ENCODE results near the gene RFFL. TPM values are rescaled to one million over a fixed set of nuclear protein-coding genes. Genes with fewer than 3 reads are reported as not detected.
A peak's percentile ranks its signal among the peaks of the same experiment; 100 is the strongest.

The RFFL gene
- total RNA-seq, 1 experiment from 2014 or later: 22.0 TPM

DNA sequence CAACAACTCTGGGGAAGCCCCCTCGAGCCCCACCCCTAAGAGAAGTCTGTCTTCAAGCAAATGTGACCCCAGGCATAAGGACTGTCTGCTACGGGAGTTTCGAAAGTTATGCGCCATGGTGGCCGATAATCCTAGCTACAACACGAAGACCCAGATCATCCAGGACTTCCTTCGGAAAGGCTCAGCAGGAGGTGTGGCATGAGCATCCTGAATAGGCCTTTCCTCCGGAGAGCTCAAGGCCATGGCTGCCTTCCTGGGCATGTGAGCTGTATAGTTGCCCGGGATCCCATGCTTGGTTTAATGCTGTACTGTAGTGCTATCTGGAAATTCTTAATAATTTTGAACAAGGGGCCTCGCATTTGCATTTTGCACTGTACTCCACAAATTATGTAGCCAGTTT, 74.0 kb downstream of the RFFL start:
- Mint-ChIP-seq H3K9me3 (ENCODE audit: unreplicated experiment) (no peaks in the 10 kb centered on the region), H3K4me3 (ENCODE audit: unreplicated experiment) (no peak overlapping the region), H3K4me1 (ENCODE audit: insufficient read depth, unreplicated experiment) (no peaks in the 10 kb centered on the region), H3K27me3 (ENCODE audit: insufficient read depth, unreplicated experiment) (no peaks in the 10 kb centered on the region), H3K36me3 (ENCODE audit: insufficient read depth, unreplicated experiment) (peaks cover 65% of the 10 kb centered on the region), H3K27ac (ENCODE audit: low read depth, unreplicated experiment) (no peak overlapping the region)
- TF ChIP-seq, protein P1, sequence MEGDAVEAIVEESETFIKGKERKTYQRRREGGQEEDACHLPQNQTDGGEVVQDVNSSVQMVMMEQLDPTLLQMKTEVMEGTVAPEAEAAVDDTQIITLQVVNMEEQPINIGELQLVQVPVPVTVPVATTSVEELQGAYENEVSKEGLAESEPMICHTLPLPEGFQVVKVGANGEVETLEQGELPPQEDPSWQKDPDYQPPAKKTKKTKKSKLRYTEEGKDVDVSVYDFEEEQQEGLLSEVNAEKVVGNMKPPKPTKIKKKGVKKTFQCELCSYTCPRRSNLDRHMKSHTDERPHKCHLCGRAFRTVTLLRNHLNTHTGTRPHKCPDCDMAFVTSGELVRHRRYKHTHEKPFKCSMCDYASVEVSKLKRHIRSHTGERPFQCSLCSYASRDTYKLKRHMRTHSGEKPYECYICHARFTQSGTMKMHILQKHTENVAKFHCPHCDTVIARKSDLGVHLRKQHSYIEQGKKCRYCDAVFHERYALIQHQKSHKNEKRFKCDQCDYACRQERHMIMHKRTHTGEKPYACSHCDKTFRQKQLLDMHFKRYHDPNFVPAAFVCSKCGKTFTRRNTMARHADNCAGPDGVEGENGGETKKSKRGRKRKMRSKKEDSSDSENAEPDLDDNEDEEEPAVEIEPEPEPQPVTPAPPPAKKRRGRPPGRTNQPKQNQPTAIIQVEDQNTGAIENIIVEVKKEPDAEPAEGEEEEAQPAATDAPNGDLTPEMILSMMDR (IDR thresholded peaks at IDR 0.05; ENCODE audit: unreplicated experiment): no peak
- CTCF ChIA-PET: interaction anchor here (0.6 to 1.7 kb wide), 2 partner anchors 8 to 238 kb away, joined by 3 to 8 read pairs; partner anchors contain the start of gene LIG3
- intact Hi-C loops (cut with micrococcal nuclease): no loop called here
- no TSS peak for BruUV-seq (replicated peaks)
- POLR2A ChIA-PET: no interaction called here
- DNase-seq (ENCODE audit: unreplicated experiment): no peak

DNA sequence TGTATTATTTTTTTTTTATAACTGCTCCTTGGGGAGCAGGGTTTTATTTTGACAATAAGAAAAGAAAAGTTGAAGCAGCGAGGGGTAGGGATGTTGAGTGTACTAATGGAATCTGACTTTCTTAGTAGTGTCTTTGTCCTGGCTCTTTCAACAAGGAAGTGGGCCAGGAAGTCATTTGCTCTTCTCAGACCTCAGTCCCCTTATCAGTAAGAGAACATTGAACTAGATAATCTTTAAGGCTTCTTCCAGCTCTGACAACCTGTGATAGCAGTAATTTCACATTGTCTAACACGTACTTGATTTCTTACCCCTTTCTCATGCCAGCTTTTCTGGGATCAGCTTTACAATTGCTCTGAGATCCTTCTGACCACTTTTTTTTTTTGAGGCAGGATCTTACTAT, 74.9 kb downstream of the RFFL start:
- H3K27ac Mint-ChIP-seq (ENCODE audit: low read depth, unreplicated experiment): no peak overlapping the region
- CTCF ChIA-PET: interaction anchor here (0.6 kb wide), 3 partner anchors 22 to 719 kb away, joined by 3 to 4 read pairs (median 3); partner anchors contain the start of gene CCL7
- TF ChIP-seq, protein P1 (IDR thresholded peaks at IDR 0.05; ENCODE audit: unreplicated experiment): no peak
- intact Hi-C loops (cut with micrococcal nuclease): no loop called here
- no peak for DNase-seq (ENCODE audit: unreplicated experiment)
- no peaks in the 10 kb centered on the region for H3K4me1 Mint-ChIP-seq (ENCODE audit: insufficient read depth, unreplicated experiment)
- H3K27me3 Mint-ChIP-seq (ENCODE audit: insufficient read depth, unreplicated experiment): no peaks in the 10 kb centered on the region
- no TSS peak for BruUV-seq (replicated peaks)
- H3K36me3 Mint-ChIP-seq (ENCODE audit: insufficient read depth, unreplicated experiment): peaks cover 67% of the 10 kb centered on the region
- no peaks in the 10 kb centered on the region for H3K9me3 Mint-ChIP-seq (ENCODE audit: unreplicated experiment)
- no peak overlapping the region for H3K4me3 Mint-ChIP-seq (ENCODE audit: unreplicated experiment)
- POLR2A ChIA-PET: no interaction called here

DNA sequence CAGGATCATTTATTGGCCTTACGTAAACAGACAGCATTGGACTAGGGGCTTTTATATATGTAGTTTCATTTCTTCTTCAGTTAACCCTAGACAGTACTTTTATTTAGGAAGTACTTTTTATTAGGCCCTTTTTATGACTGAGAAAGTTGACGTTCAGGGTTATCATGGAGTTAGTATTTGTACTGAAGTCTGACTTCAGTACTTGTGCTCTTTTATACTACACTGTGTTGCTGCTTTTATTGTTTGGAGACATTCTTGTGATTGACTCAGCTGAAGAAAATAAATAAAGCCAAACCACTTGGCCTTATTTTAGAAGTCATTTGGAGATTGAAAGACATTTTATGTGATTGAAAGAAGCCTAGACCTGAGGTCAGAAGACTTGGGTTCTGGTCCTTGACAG, 76.3 kb downstream of the RFFL start:
- no peak overlapping the region for H3K4me3 Mint-ChIP-seq (ENCODE audit: unreplicated experiment)
- intact Hi-C loops (cut with micrococcal nuclease): no loop called here
- CTCF ChIA-PET: interaction anchor here (1.4 kb wide), 1 partner anchor 10 kb away, joined by 6 read pairs; no protein-coding TSS in a partner anchor
- peaks cover 10% of the 10 kb centered on the region for H3K4me1 Mint-ChIP-seq (ENCODE audit: insufficient read depth, unreplicated experiment)
- no peaks in the 10 kb centered on the region for H3K27me3 Mint-ChIP-seq (ENCODE audit: insufficient read depth, unreplicated experiment)
- peaks cover 69% of the 10 kb centered on the region for H3K36me3 Mint-ChIP-seq (ENCODE audit: insufficient read depth, unreplicated experiment)
- H3K9me3 Mint-ChIP-seq (ENCODE audit: unreplicated experiment): no peaks in the 10 kb centered on the region
- no peak for DNase-seq (ENCODE audit: unreplicated experiment)
- POLR2A ChIA-PET: interaction anchor here (0.5 kb wide), 2 partner anchors 96 to 127 kb away, joined by 3 read pairs; no protein-coding TSS in a partner anchor
- TF ChIP-seq, protein P1 (IDR thresholded peaks at IDR 0.05; ENCODE audit: unreplicated experiment): no peak
- no TSS peak for BruUV-seq (replicated peaks)
- no peak overlapping the region for H3K27ac Mint-ChIP-seq (ENCODE audit: low read depth, unreplicated experiment)

DNA sequence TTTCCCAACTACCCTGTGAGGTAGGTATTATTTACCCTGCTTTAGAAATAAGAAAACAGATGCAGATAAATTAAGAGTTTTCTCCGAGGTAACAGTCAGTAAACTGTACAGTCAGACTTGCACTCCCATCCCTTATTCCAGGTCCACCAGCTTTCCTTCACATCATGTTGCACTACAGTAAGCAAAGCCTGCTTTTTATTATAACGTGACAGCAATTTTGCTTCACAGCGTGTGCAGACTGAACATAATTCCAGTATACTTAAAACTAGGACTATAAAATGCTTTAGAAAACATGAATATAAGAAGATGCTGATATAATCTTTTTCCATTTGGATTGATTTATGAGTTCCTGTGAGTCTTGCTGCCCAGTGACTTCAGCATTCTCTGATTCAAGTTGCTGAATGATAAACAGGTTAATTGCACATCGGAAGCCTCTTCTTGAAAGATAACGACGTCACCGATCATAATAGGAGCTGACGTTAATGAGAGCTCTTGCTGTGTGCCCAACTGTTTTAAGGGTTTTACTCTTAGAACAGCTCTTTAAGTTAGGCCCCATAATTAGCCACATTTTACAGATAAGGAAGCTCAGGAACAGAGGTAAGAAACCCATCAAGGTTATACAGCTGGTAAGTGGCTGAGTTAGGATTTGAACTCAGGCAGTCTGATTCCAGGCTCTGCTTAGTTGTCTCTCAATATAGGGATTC, 81.8 kb downstream of the RFFL start:
- no peaks in the 10 kb centered on the region for H3K27me3 Mint-ChIP-seq (ENCODE audit: insufficient read depth, unreplicated experiment)

More for the DNA sequence above, 81.8 kb downstream of the RFFL start:
- Mint-ChIP-seq H3K36me3 (ENCODE audit: insufficient read depth, unreplicated experiment) (peaks cover 21% of the 10 kb centered on the region), H3K4me1 (ENCODE audit: insufficient read depth, unreplicated experiment) (peaks cover 27% of the 10 kb centered on the region), H3K27ac (ENCODE audit: low read depth, unreplicated experiment) (peak overlapping the region; percentile 89), H3K9me3 (ENCODE audit: unreplicated experiment) (no peaks in the 10 kb centered on the region), H3K4me3 (ENCODE audit: unreplicated experiment) (peak overlapping the region; percentile 75)
- BruUV-seq (replicated peaks): TSS peak; percentile 50
- ChIA-PET CTCF (interaction anchor here (0.6 to 2.5 kb wide), 19 partner anchors 9 to 933 kb away, joined by 3 to 12 read pairs (median 4); partner anchors contain the start of genes NLE1, RAD51D and UNC45B), POLR2A (interaction anchor here (0.7 to 6.1 kb wide), 20 partner anchors 8 to 274 kb away, joined by 3 to 53 read pairs (median 4); partner anchors contain the start of genes CCT6B, RFFL, SLFN5 and ZNF830)
- TF ChIP-seq, protein P1 (IDR thresholded peaks at IDR 0.05; ENCODE audit: unreplicated experiment): no peak
- DNase-seq (ENCODE audit: unreplicated experiment): no peak
- intact Hi-C loops (cut with micrococcal nuclease): loop anchor here (1.0 to 5.0 kb wide), 4 partner anchors 20 to 559 kb away; partner anchors contain the start of genes CCT6B and ZNF830
